Esophagus squamous epithelium (tissue), 5 donors: ENCODE results near the gene CDKN2B-AS1. TPM values are rescaled to one million over a fixed set of nuclear protein-coding genes. Genes with fewer than 3 reads are reported as not detected.

ENCODE experiments used
- DNase-seq: peaks from one replicate; lab custom pipeline; 2025; lab: John Stamatoyannopoulos, UW
- H3K27ac ChIP-seq, 4 donors: fragments of 200-600 bp; sonication (generic); one replicate each; pipeline ENCODE4 v1.5.1; 2016 to 2019; ENCODE audit warnings: mild to moderate bottlenecking in 1 of 4
- H3K27me3 ChIP-seq, 4 donors: fragments of 200-600 bp; sonication (generic); 1 replicate in 3 of 4; 2 replicates in 1 of 4; pipeline versions ENCODE4 v1.5.1 to v1.6.0; 2017 to 2021; ENCODE audit warnings: antibody characterized with exemption in 1 of 4
- H3K36me3 ChIP-seq, 3 donors: fragments of 200-600 bp; sonication (generic); one replicate each; pipeline ENCODE4 v1.5.1; 2016 to 2019
- H3K4me1 ChIP-seq, 3 donors: fragments of 200-600 bp; sonication (generic); one replicate each; pipeline ENCODE4 v1.5.1; 2017 to 2019
- H3K4me3 ChIP-seq, 4 donors: fragments of 200-600 bp; sonication (generic); 1 replicate in 3 of 4; 2 replicates in 1 of 4; pipeline ENCODE4 v1.5.1; 2016 to 2019; ENCODE audit warnings: mild to moderate bottlenecking in 2 of 4, moderate library complexity in 1 of 4
- H3K9me3 ChIP-seq, 3 donors: fragments of 200-600 bp; sonication (generic); one replicate each; pipeline ENCODE4 v1.5.1; 2016 to 2019
- CTCF ChIP-seq, 6 experiments: fragments of 450-650 bp in 4 of 6; fragments of 200-600 bp in 2 of 6; sonication (generic) in 2 of 6; IDR thresholded peaks; one replicate each; pipeline ENCODE4 v1.5.1; 2016 to 2019; ENCODE audit warnings: antibody characterized with exemption in 6 of 6, mild to moderate bottlenecking in 4 of 6, moderate library complexity in 4 of 6
- POLR2A ChIP-seq, 4 donors: fragments of 450-650 bp; IDR thresholded peaks; one replicate each; pipeline ENCODE4 v1.6.1; 2017; ENCODE audit warnings: antibody characterized with exemption in 4 of 4, mild to moderate bottlenecking in 4 of 4, moderate library complexity in 3 of 4
- WGBS, 2 donors: methylation state at CpG; one replicate each; pipeline ENCODE4 v1.1.5; 2018; 5-methylcytosine and 5-hydroxymethylcytosine counted together
- intact Hi-C: fragments of 100-400 bp; cut with DNase I; formaldehyde crosslinking; loops from one replicate; pipeline ENCODE4 v1.15.0; 2022
- total RNA-seq, 4 donors: library from RNA; depleted of rRNA; stranded (reverse); fragments of >200 nt; gene quantifications; one replicate each; pipeline ENCODE4 v1.1.0, GENCODE V29; 2016
- donor health status: DM: yes; HTN: yes; CAD: no.

The CDKN2B-AS1 gene
- total RNA-seq, 4 donors from 2014 or later: 0.48 to 1.7 (median 0.80) TPM

DNA sequence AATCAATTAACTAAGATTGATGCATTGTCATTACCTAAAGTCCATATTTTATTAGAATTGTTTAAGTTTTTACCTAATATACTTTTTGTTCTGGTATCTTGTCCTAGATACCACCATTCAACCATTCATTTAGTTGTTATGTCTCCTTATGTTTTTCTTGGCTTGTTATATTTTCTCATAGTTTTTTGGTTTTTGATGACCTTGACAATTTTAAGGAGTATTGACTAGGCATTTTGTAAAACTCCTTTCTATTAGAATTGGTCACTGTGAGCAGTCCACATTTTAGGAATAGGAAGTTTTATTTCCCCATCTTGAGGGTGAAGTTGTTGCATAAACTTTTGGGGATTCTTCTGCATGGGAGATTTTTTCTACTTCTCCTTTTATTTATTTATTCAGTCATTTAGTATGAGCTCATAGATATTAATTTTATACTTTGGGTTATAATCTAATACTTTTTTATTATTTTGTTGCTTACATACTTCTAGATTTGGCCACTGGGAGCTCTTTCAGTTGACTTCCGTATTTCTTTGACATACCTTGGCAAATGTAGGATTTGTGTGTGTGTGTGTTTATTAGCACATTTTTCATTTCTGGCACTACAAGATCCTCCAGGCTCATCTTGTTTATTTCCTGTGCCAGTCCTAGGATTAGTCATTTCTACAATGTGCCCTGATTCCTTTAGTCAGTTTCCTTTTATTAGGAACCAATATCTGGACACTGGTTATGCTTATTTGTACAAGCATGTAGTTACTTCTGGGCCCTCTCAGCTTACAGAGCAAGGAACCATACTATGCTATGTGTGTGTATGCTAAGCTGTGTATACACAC is 149.4 kb downstream of the CDKN2B-AS1 start:
- no peak for DNase-seq
- intact Hi-C loops: no loop called here
- H3K9me3 ChIP-seq: no peaks in the 10 kb centered on the region
- no peak overlapping the region for H3K4me3 ChIP-seq
- H3K27me3 ChIP-seq: no peaks in the 10 kb centered on the region
- no peak overlapping the region for H3K27ac ChIP-seq
- H3K36me3 ChIP-seq: no peaks in the 10 kb centered on the region
- 0 to 58% methylated on average over 1 of the region's 1 CpG for WGBS, 2 donors
- H3K4me1 ChIP-seq: peaks cover 0 to 13% (median 7%) of the 10 kb centered on the region in 3 donors
- TF ChIP-seq CTCF (IDR thresholded peaks at IDR 0.05): no peak
- no peak for TF ChIP-seq POLR2A (IDR thresholded peaks at IDR 0.05)

DNA sequence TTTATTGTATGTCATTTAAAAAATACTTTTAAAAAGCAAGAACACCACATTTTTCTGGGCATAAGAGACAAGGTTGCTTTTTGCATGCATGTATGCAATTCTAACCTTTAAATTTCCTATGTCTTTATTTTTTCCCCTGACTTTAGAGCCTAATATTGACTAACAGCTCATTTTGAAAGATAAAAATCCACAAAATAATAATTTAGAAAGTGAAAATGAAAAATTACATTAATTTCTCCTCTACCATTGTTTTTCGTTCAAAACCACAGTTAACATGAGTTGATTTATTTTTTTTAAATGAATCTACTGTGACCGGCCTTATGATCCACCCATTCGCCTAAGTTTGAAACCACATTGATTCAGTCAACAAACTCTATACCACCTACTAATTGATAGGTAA is 152.0 kb downstream of the CDKN2B-AS1 start:
- DNase-seq: no peak
- WGBS, 2 donors: 62 to 67% methylated on average over 3 of the region's 3 CpGs
- H3K4me3 ChIP-seq: no peak overlapping the region
- H3K9me3 ChIP-seq: no peaks in the 10 kb centered on the region
- no peaks in the 10 kb centered on the region for H3K36me3 ChIP-seq
- no peak overlapping the region for H3K27ac ChIP-seq
- intact Hi-C loops: no loop called here
- TF ChIP-seq POLR2A (IDR thresholded peaks at IDR 0.05): no peak
- TF ChIP-seq CTCF (IDR thresholded peaks at IDR 0.05): no peak
- H3K27me3 ChIP-seq: no peaks in the 10 kb centered on the region
- peaks cover 0 to 13% (median 7%) of the 10 kb centered on the region in 3 donors for H3K4me1 ChIP-seq

- TF ChIP-seq POLR2A (IDR thresholded peaks at IDR 0.05) (no peak), CTCF (IDR thresholded peaks at IDR 0.05) (no peak)
- Histone ChIP-seq H3K4me3 (no peak overlapping the region), H3K4me1 (peaks cover 0 to 13% (median 7%) of the 10 kb centered on the region in 3 donors), H3K27ac (peak overlapping the region in 1 of 4 donors; percentile 31), H3K36me3 (no peaks in the 10 kb centered on the region), H3K27me3 (no peaks in the 10 kb centered on the region), H3K9me3 (no peaks in the 10 kb centered on the region)
- 62 to 65% methylated on average over 8 of the region's 8 CpGs for WGBS, 2 donors
- no peak for DNase-seq
- intact Hi-C loops: no loop called here
These were observed 153.4 kb downstream of the CDKN2B-AS1 start for GRCh38 chr9:22147813-22148527.

GRCh38 chr9:22148528-22148875 is 153.9 kb downstream of the CDKN2B-AS1 start:
- no peak for DNase-seq
- Histone ChIP-seq H3K27ac (peak overlapping the region in 1 of 4 donors; percentile 31), H3K27me3 (no peaks in the 10 kb centered on the region), H3K9me3 (no peaks in the 10 kb centered on the region), H3K36me3 (no peaks in the 10 kb centered on the region), H3K4me1 (peaks cover 0 to 13% (median 7%) of the 10 kb centered on the region in 3 donors), H3K4me3 (no peak overlapping the region)
- TF ChIP-seq CTCF (IDR thresholded peaks at IDR 0.05): no peak
- no peak for TF ChIP-seq POLR2A (IDR thresholded peaks at IDR 0.05)
- intact Hi-C loops: no loop called here
